Measurements from ENCODE around the gene ZNF526. TPM values are rescaled to one million over a fixed set of nuclear protein-coding genes. Genes with fewer than 3 reads are reported as not detected.
"Not testable (repeated sequence)": the region's sequence is repeated elsewhere in the genome, so short reads cannot be mapped to it uniquely, and the experiment has no call there.

The ZNF526 gene
- total RNA-seq, 6 experiments from 2014 or later, result 1.9 to 3.9 (median 3.4) TPM

DNA sequence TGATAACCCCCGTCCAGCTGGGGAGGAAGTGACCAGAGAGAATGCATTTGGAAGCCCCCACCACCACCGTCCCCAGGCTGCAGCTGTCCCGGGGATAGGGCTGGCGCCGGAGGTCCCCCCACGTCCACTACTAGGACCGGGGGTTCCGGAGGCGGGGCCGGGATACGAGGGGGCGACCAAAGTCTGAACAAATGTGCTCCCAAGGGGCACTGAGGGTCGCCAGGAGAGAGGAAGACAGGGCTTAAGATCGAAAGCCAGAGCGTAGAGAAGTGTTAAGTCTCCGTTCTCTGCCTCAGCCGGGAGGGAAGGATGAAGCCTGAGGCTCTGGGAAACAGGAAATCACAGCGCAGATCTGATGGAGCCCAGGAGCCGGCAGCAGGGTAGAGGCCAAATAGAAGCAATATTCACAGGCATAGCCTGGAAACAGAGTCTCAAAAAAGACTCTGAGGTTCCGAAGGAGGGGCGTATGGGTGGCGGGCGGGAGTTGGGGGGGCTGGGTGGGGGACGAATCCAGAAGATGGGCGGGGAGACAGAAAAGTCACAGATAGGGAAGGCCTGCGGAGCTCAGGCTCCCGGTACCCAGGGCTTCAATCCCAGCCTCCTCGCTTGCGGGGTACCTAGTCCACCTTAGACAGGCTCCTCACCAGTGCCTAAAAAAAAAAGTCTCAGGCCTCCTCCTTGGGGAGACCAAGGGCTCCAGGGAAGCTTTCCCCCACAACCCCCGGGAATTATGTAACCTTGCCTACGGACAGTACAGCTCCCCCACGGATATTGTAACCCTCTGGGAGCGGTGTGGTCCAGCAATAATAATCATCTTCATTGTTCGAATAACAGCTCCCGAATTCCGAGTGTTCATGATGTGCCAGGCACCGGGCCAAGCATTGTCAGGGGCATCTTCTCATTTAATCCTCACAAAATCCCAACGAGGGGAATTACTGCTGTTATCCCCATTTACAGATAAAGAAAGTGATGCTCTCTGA, 35.9 kb downstream of the ZNF526 start:
- DNase-seq, result peak in 2 of 3 donors; percentile 54 to 70
- TF ChIP-seq, protein P1, sequence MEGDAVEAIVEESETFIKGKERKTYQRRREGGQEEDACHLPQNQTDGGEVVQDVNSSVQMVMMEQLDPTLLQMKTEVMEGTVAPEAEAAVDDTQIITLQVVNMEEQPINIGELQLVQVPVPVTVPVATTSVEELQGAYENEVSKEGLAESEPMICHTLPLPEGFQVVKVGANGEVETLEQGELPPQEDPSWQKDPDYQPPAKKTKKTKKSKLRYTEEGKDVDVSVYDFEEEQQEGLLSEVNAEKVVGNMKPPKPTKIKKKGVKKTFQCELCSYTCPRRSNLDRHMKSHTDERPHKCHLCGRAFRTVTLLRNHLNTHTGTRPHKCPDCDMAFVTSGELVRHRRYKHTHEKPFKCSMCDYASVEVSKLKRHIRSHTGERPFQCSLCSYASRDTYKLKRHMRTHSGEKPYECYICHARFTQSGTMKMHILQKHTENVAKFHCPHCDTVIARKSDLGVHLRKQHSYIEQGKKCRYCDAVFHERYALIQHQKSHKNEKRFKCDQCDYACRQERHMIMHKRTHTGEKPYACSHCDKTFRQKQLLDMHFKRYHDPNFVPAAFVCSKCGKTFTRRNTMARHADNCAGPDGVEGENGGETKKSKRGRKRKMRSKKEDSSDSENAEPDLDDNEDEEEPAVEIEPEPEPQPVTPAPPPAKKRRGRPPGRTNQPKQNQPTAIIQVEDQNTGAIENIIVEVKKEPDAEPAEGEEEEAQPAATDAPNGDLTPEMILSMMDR (IDR thresholded peaks at IDR 0.05), result no peak
- Histone ChIP-seq H3K9me3 (no peaks in the 10 kb centered on the region), H3K27me3 (no peaks in the 10 kb centered on the region), H3K4me3 (peak overlapping the region; percentile 86 to 99 (median 98)), H3K4me1 (peaks cover 0 to 21% (median 5%) of the 10 kb centered on the region in 4 donors), H3K27ac (peak overlapping the region; percentile 61 to 99 (median 97)), H3K36me3 (no peaks in the 10 kb centered on the region)
- intact Hi-C loops (cut with DNase I), result no loop called here
- peak in 3 of 4 donors; percentile 1 to 9 (median 3) for ATAC-seq
- WGBS (ENCODE audit: insufficient coverage, low coverage, low lambda C conversion rate, missing lambda C conversion rate), result 14% methylated on average over 30 of the region's 38 CpGs

DNA sequence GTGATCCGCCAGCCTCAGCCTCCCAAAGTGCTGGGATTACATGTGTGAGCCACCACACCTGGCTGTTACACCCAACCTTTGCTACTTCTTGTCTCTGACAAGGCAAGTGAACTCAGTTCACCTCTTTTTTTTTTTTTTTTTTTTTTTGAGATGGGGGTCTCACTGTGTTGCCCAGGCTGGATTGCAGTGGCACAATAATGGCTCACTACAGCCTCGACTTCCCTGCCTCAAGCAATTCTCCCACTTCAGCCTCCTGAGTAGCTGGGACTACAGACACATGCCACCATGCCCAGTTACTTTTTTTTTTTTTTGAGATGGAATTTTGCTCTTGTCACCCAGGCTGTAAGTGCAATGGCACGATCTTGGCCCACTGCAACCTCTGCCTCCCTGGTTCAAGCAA, 37.7 kb downstream of the ZNF526 start:
- WGBS (ENCODE audit: insufficient coverage, low coverage, low lambda C conversion rate, missing lambda C conversion rate), result 81% methylated on average over 3 of the region's 3 CpGs
- H3K4me3 ChIP-seq; ATAC-seq; H3K27me3 ChIP-seq; H3K9me3 ChIP-seq; intact Hi-C loops (cut with DNase I); H3K4me1 ChIP-seq; DNase-seq; H3K27ac ChIP-seq; H3K36me3 ChIP-seq: not testable (repeated sequence)

DNA sequence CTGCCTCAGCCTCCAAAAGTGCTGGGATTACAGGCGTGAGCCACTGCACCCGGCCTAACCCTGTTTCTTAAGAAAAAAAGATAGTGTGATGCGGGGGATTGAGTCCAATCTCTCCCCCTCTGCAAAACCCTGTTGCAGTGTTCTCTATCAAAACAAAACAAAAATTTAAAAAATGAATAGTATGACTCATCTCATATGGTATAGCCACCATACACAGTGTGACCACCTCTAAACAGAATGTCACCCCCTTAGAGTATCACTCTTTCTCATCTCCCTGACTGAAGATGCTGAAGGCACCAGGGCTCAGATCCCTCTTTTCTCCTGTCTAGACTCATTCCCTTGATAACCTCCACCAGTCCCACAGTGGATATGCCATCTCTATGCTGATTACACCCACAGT, 41.7 kb downstream of the ZNF526 start:
- intact Hi-C loops (cut with DNase I), result no loop called here
- no peak for ATAC-seq

DNA sequence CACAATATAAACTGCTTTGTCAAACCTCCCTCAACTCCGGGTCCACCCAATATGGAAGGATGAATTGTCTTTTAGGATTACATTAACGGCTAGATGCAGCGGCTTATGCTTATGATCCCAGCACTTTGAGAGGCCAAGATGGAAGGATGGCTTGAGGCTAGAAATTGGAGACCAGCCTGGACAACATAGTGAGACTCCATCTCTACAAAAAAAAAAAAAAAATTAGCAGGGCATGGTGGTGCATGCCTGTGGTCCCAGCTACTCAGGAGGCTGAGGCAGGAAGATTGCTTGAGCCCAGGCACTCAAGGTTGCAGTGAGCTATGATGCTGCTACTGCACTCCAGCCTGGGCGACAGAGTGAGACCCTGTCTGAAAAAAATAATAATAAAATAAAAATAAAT, 46.0 kb downstream of the ZNF526 start:
- H3K27me3 ChIP-seq; H3K27ac ChIP-seq; H3K4me1 ChIP-seq; H3K4me3 ChIP-seq; intact Hi-C loops (cut with DNase I); DNase-seq; H3K36me3 ChIP-seq; ATAC-seq; H3K9me3 ChIP-seq: not testable (repeated sequence)
- WGBS (ENCODE audit: insufficient coverage, low coverage, low lambda C conversion rate, missing lambda C conversion rate), result 85% methylated on average over 4 of the region's 4 CpGs

More for the DNA sequence above, 41.7 kb downstream of the ZNF526 start:
- no peak overlapping the region for H3K27ac ChIP-seq
- 83% methylated on average over 3 of the region's 3 CpGs for whole genome bisulfite sequencing (ENCODE audit: insufficient coverage, low coverage, low lambda C conversion rate, missing lambda C conversion rate)
- DNase-seq, result no peak
- no peaks in the 10 kb centered on the region for H3K9me3 ChIP-seq
- H3K36me3 ChIP-seq, result no peaks in the 10 kb centered on the region
- no peak overlapping the region for H3K4me3 ChIP-seq
- H3K27me3 ChIP-seq, result no peaks in the 10 kb centered on the region
- H3K4me1 ChIP-seq, result no peaks in the 10 kb centered on the region
- no peak for TF ChIP-seq POLR2A (IDR thresholded peaks at IDR 0.05)
- TF ChIP-seq, protein P1 (IDR thresholded peaks at IDR 0.05), result no peak

DNA sequence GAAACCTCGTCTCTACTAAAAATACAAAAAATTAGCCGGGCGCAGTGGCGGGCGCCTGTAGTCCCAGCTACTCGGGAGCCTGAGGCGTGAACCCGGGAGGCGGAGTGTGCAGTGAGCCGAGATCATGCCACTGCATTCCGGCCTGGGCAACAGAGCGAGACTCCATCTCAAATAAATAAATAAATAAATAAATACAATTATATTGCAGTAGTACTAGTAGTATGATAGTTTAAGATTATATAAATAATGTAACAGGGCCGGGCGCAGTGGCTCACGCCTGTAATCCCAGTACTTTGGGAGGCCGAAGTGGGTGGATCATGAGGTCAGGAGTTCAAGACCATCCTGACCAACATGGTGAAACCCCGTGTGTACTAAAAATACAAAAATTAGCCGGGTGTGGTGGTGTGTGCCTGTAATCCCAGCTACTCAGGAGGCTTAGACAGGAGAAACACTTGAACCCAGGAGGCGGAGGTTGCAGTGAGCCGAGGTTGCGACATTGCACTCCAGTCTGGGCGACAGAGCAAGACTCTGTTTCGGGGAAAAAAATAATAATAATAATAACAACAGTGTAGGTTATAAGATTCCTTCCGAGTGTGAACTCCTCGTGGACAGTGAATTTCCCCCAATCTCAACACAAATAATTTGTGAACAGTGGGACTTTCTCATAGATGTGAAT, 47.0 kb downstream of the ZNF526 start:
- intact Hi-C loops (cut with DNase I); H3K27me3 ChIP-seq; H3K36me3 ChIP-seq; H3K4me3 ChIP-seq; ATAC-seq; DNase-seq; H3K9me3 ChIP-seq: not testable (repeated sequence)
- Histone ChIP-seq H3K4me1 (peaks cover 0 to 11% (median 2%) of the 10 kb centered on the region in 4 donors), H3K27ac (peak overlapping the region in 1 of 3 donors; percentile 100)
- 92% methylated on average over 25 of the region's 25 CpGs for WGBS (ENCODE audit: insufficient coverage, low coverage, low lambda C conversion rate, missing lambda C conversion rate)
